DMS 273 (cell line): ENCODE data around the gene MXI1.
A peak's percentile ranks its signal among the peaks of the same experiment; 100 is the strongest.

ENCODE experiments used
- DNase-seq: peaks from one replicate; lab custom pipeline; 2025; ENCODE audit not compliant: unreplicated experiment; lab: John Stamatoyannopoulos, UW

MXI1 gene

GRCh38 chr10:110207011-110207804 is at the start of gene MXI1:
Gene MXI1, plus strand, starts transcription at chr10:110207605. Its CDS starts 204 bp downstream, at chr10:110207809.
- peak; percentile 84 for DNase-seq

- DNase-seq: no peak
Measured at GRCh38 chr10:110158051-110159005, 49.1 kb upstream of the MXI1 start.

GRCh38 chr10:110160081-110160480 is 47.3 kb upstream of the MXI1 start:
- DNase-seq: no peak

- no peak for DNase-seq
Measured at GRCh38 chr10:110160522-110160921, 46.9 kb upstream of the MXI1 start.

- DNase-seq: peak; percentile 10
Measured at GRCh38 chr10:110162741-110163145, 44.7 kb upstream of the MXI1 start.

GRCh38 chr10:110163192-110163773 is 44.1 kb upstream of the MXI1 start:
- no peak for DNase-seq

GRCh38 chr10:110163841-110164240 is 43.6 kb upstream of the MXI1 start:
- no peak for DNase-seq

- no peak for DNase-seq
Measured at GRCh38 chr10:110165239-110165638, 42.2 kb upstream of the MXI1 start.

GRCh38 chr10:110167149-110167548 is 40.3 kb upstream of the MXI1 start:
- DNase-seq: no peak

GRCh38 chr10:110168601-110169481 is 38.6 kb upstream of the MXI1 start:
- DNase-seq: no peak

- DNase-seq: no peak
Measured at GRCh38 chr10:110169586-110169985, 37.8 kb upstream of the MXI1 start.

GRCh38 chr10:110170142-110170971 is 37.0 kb upstream of the MXI1 start:
- no peak for DNase-seq

- no peak for DNase-seq
Measured at GRCh38 chr10:110171032-110171431, 36.4 kb upstream of the MXI1 start.

- DNase-seq: no peak
Measured at GRCh38 chr10:110172155-110172554, 35.2 kb upstream of the MXI1 start.

GRCh38 chr10:110174201-110174600 is 33.2 kb upstream of the MXI1 start:
- DNase-seq: no peak

GRCh38 chr10:110174816-110175215 is 32.6 kb upstream of the MXI1 start:
- DNase-seq: no peak

- DNase-seq: no peak
Measured at GRCh38 chr10:110175406-110175805, 32.0 kb upstream of the MXI1 start.

- no peak for DNase-seq
Measured at GRCh38 chr10:110176141-110177030, 31.0 kb upstream of the MXI1 start.

GRCh38 chr10:110179220-110179619 is 28.2 kb upstream of the MXI1 start:
- DNase-seq: no peak
